NOMO-1 treated with dmso at 0.1 percent for 144 hours (cell line): ENCODE measurements around the gene RPS15A.
"Not testable (repeated sequence)": the region's sequence is repeated elsewhere in the genome, so short reads cannot be mapped to it uniquely, and the experiment has no call there.

Source experiments
- DNase-seq: peaks from one replicate; lab custom pipeline; 2025; ENCODE audit not compliant: unreplicated experiment; lab: John Stamatoyannopoulos, UW

RPS15A gene

GRCh38 chr16:18797746-18798145, 7.6 kb upstream of the RPS15A start:
- no peak for DNase-seq

- no peak for DNase-seq
Measured at GRCh38 chr16:18796377-18796776, 6.2 kb upstream of the RPS15A start.

GRCh38 chr16:18792836-18793433, 2.8 kb upstream of the RPS15A start:
- DNase-seq, result no peak

GRCh38 chr16:18789515-18789849, 652 bp downstream of the RPS15A start:
- no peak for DNase-seq

GRCh38 chr16:18788828-18789514, 1.2 kb downstream of the RPS15A start:
- no peak for DNase-seq

- DNase-seq, result no peak
Measured at GRCh38 chr16:18784917-18785623, 5.1 kb downstream of the RPS15A start.

- DNase-seq, result no peak
Measured at GRCh38 chr16:18783430-18784341, 6.4 kb downstream of the RPS15A start.

GRCh38 chr16:18782697-18783429, 7.3 kb downstream of the RPS15A start:
- no peak for DNase-seq

GRCh38 chr16:18781232-18781631, 8.9 kb downstream of the RPS15A start:
- DNase-seq, result not testable (repeated sequence)

- not testable (repeated sequence) for DNase-seq
Measured at GRCh38 chr16:18780460-18781026, 9.6 kb downstream of the RPS15A start.

GRCh38 chr16:18777664-18778063, 12.5 kb downstream of the RPS15A start:
- DNase-seq, result not testable (repeated sequence)

- not testable (repeated sequence) for DNase-seq
Measured at GRCh38 chr16:18776334-18776733, 13.8 kb downstream of the RPS15A start.

GRCh38 chr16:18774651-18775050, 15.5 kb downstream of the RPS15A start:
- peak; percentile 48 for DNase-seq

- not testable (repeated sequence) for DNase-seq
Measured at GRCh38 chr16:18772171-18772570, 18.0 kb downstream of the RPS15A start.

- not testable (repeated sequence) for DNase-seq
Measured at GRCh38 chr16:18770336-18770962, 19.7 kb downstream of the RPS15A start.

- not testable (repeated sequence) for DNase-seq
Measured at GRCh38 chr16:18767217-18767616, 22.9 kb downstream of the RPS15A start.

- not testable (repeated sequence) for DNase-seq
Measured at GRCh38 chr16:18762713-18763112, 27.4 kb downstream of the RPS15A start.

GRCh38 chr16:18759598-18760520, 30.3 kb downstream of the RPS15A start:
- not testable (repeated sequence) for DNase-seq
